ENCODE data around the gene RIPK1. TPM values are rescaled to one million over a fixed set of nuclear protein-coding genes. Genes with fewer than 3 reads are reported as not detected.
"Not testable (repeated sequence)": the region's sequence is repeated elsewhere in the genome, so short reads cannot be mapped to it uniquely, and the experiment has no call there.

Gene RIPK1
- total RNA-seq, 1 experiment from 2014 or later, result 11.6 TPM

- peaks cover 9% of the 10 kb centered on the region for H3K4me1 Mint-ChIP-seq (ENCODE audit: low read depth, unreplicated experiment)
- H3K4me3 Mint-ChIP-seq (ENCODE audit: low read depth, unreplicated experiment), result no peak overlapping the region
- intact Hi-C loops (cut with micrococcal nuclease; ENCODE audit: unreplicated experiment), result no loop called here
- peaks cover 4% of the 10 kb centered on the region for H3K36me3 Mint-ChIP-seq (ENCODE audit: insufficient read depth, unreplicated experiment)
- no TSS peak for BruUV-seq (replicated peaks)
- no peaks in the 10 kb centered on the region for H3K9me3 Mint-ChIP-seq (ENCODE audit: low read depth, unreplicated experiment)
- H3K27ac Mint-ChIP-seq (ENCODE audit: unreplicated experiment), result no peak overlapping the region
- no peak for TF ChIP-seq CTCF (IDR thresholded peaks at IDR 0.05; ENCODE audit: unreplicated experiment)
- no peak for DNase-seq
- H3K27me3 Mint-ChIP-seq (ENCODE audit: unreplicated experiment), result no peaks in the 10 kb centered on the region
- CTCF ChIA-PET, result no interaction called here
Observed at GRCh38 chr6:3075772-3076113, 7.4 kb downstream of the RIPK1 start.

- no peaks in the 10 kb centered on the region for H3K9me3 Mint-ChIP-seq (ENCODE audit: low read depth, unreplicated experiment)
- intact Hi-C loops (cut with micrococcal nuclease; ENCODE audit: unreplicated experiment), result no loop called here
- no peaks in the 10 kb centered on the region for H3K36me3 Mint-ChIP-seq (ENCODE audit: insufficient read depth, unreplicated experiment)
- peaks cover 9% of the 10 kb centered on the region for H3K4me1 Mint-ChIP-seq (ENCODE audit: low read depth, unreplicated experiment)
- no peak for DNase-seq
- H3K4me3 Mint-ChIP-seq (ENCODE audit: low read depth, unreplicated experiment), result no peak overlapping the region
- TF ChIP-seq CTCF (IDR thresholded peaks at IDR 0.05; ENCODE audit: unreplicated experiment), result no peak
- CTCF ChIA-PET, result no interaction called here
- no TSS peak for BruUV-seq (replicated peaks)
- H3K27ac Mint-ChIP-seq (ENCODE audit: unreplicated experiment), result no peak overlapping the region
- H3K27me3 Mint-ChIP-seq (ENCODE audit: unreplicated experiment), result no peaks in the 10 kb centered on the region
Observed at GRCh38 chr6:3076320-3076719, 8.0 kb downstream of the RIPK1 start.

- TF ChIP-seq CTCF (IDR thresholded peaks at IDR 0.05; ENCODE audit: unreplicated experiment), result no peak
- intact Hi-C loops (cut with micrococcal nuclease; ENCODE audit: unreplicated experiment), result no loop called here
- Mint-ChIP-seq H3K27me3 (ENCODE audit: unreplicated experiment) (no peaks in the 10 kb centered on the region), H3K36me3 (ENCODE audit: insufficient read depth, unreplicated experiment) (peaks cover 7% of the 10 kb centered on the region), H3K9me3 (ENCODE audit: low read depth, unreplicated experiment) (no peaks in the 10 kb centered on the region), H3K4me1 (ENCODE audit: low read depth, unreplicated experiment) (peaks cover 9% of the 10 kb centered on the region), H3K27ac (ENCODE audit: unreplicated experiment) (no peak overlapping the region), H3K4me3 (ENCODE audit: low read depth, unreplicated experiment) (no peak overlapping the region)
- DNase-seq, result no peak
- CTCF ChIA-PET, result no interaction called here
- BruUV-seq (replicated peaks), result no TSS peak
Observed at GRCh38 chr6:3077430-3077829, 9.1 kb downstream of the RIPK1 start.

GRCh38 chr6:3078952-3079351 is 10.7 kb downstream of the RIPK1 start:
- H3K4me1 Mint-ChIP-seq (ENCODE audit: low read depth, unreplicated experiment); BruUV-seq (replicated peaks); H3K4me3 Mint-ChIP-seq (ENCODE audit: low read depth, unreplicated experiment); intact Hi-C loops (cut with micrococcal nuclease; ENCODE audit: unreplicated experiment); H3K27me3 Mint-ChIP-seq (ENCODE audit: unreplicated experiment); H3K27ac Mint-ChIP-seq (ENCODE audit: unreplicated experiment); DNase-seq; H3K9me3 Mint-ChIP-seq (ENCODE audit: low read depth, unreplicated experiment): not testable (repeated sequence)
- CTCF ChIA-PET, result interaction anchor here (0.5 kb wide), 1 partner anchor 29 kb away, joined by 5 read pairs; no protein-coding TSS in a partner anchor
- H3K36me3 Mint-ChIP-seq (ENCODE audit: insufficient read depth, unreplicated experiment), result peaks cover 12% of the 10 kb centered on the region

- BruUV-seq (replicated peaks), result no TSS peak
- no peak overlapping the region for H3K27ac Mint-ChIP-seq (ENCODE audit: unreplicated experiment)
- H3K36me3 Mint-ChIP-seq (ENCODE audit: insufficient read depth, unreplicated experiment), result peaks cover 14% of the 10 kb centered on the region
Observed at GRCh38 chr6:3079682-3080081, 11.4 kb downstream of the RIPK1 start.

More at GRCh38 chr6:3079682-3080081, 11.4 kb downstream of the RIPK1 start:
- H3K27me3 Mint-ChIP-seq (ENCODE audit: unreplicated experiment), result no peaks in the 10 kb centered on the region
- peaks cover 9% of the 10 kb centered on the region for H3K4me1 Mint-ChIP-seq (ENCODE audit: low read depth, unreplicated experiment)
- CTCF ChIA-PET, result no interaction called here
- no peak for TF ChIP-seq CTCF (IDR thresholded peaks at IDR 0.05; ENCODE audit: unreplicated experiment)
- intact Hi-C loops (cut with micrococcal nuclease; ENCODE audit: unreplicated experiment), result no loop called here
- no peak for DNase-seq
- H3K9me3 Mint-ChIP-seq (ENCODE audit: low read depth, unreplicated experiment), result no peaks in the 10 kb centered on the region
- H3K4me3 Mint-ChIP-seq (ENCODE audit: low read depth, unreplicated experiment), result no peak overlapping the region

Measured in Calu3 (cell line).